Stomach (tissue), 19 donors: Measurements from ENCODE around the gene ARRDC4. TPM values are rescaled to one million over a fixed set of nuclear protein-coding genes. Genes with fewer than 3 reads are reported as not detected.

Source experiments
- DNase-seq, 2 donors: peaks; one replicate each; pipeline versions ENCODE4 v3.0.0 to v3.0.0-alpha.2; 2013 to 2019
- H3K27ac ChIP-seq, 5 donors: fragments of 200-600 bp in 4 of 5; sonication (generic) in 4 of 5; one replicate each; pipeline ENCODE4 v1.5.1; 2013 to 2019; ENCODE audit warnings: mild to moderate bottlenecking in 1 of 5, moderate library complexity in 1 of 5
- H3K27me3 ChIP-seq, 3 donors: fragments of 200-600 bp; sonication (generic); one replicate each; pipeline ENCODE4 v1.5.1; 2017 to 2019; ENCODE audit warnings: mixed run types in 1 of 3
- H3K36me3 ChIP-seq, 4 donors: fragments of 200-600 bp; sonication (generic); 1 replicate in 3 of 4; 2 replicates in 1 of 4; pipeline ENCODE4 v1.5.1; 2016 to 2019
- H3K4me1 ChIP-seq, 4 donors: fragments of 200-600 bp; sonication (generic); one replicate each; pipeline ENCODE4 v1.5.1; 2016 to 2019
- H3K4me3 ChIP-seq, 4 donors: fragments of 200-600 bp; sonication (generic) in 3 of 4; one replicate each; pipeline ENCODE4 v1.5.1; 2016 to 2019; ENCODE audit warnings: mild to moderate bottlenecking in 1 of 4
- H3K9me3 ChIP-seq, 4 donors: fragments of 200-600 bp; sonication (generic); one replicate each; pipeline ENCODE4 v1.5.1; 2016 to 2019
- EP300 ChIP-seq: sonication (generic); formaldehyde crosslinking; IDR thresholded peaks from one replicate; pipeline ENCODE4 v1.6.1; 2017; ENCODE audit warnings: antibody characterized with exemption
- POLR2A ChIP-seq, 4 donors: fragments of 450-650 bp; IDR thresholded peaks; one replicate each; pipeline ENCODE4 v1.6.1; 2016; ENCODE audit warnings: antibody characterized with exemption in 4 of 4, control low read depth in 2 of 4, mild to moderate bottlenecking in 1 of 4, moderate library complexity in 1 of 4
- POLR2AphosphoS5 ChIP-seq, 3 donors: sonication (generic); formaldehyde crosslinking; IDR thresholded peaks; one replicate each; pipeline ENCODE4 v1.6.1; 2016; ENCODE audit warnings: antibody characterized with exemption in 3 of 3
- WGBS, 5 donors: extraction: QIAGEN DNeasy Blood & Tissue Kit in 3 of 5; methylation state at CpG; one replicate each; pipeline versions ENCODE4 v1.1.5 to v1.1.7; 2013 to 2018; 5-methylcytosine and 5-hydroxymethylcytosine counted together
- intact Hi-C: fragments of 100-400 bp; cut with DNase I; formaldehyde crosslinking; loops from one replicate; pipeline ENCODE4 v1.15.1; 2023; ENCODE audit warnings: low total_unique reads
- long read RNA-seq, 10 donors: transcript quantifications; one replicate each; lab custom pipeline, GENCODE V29; 2026
- polyA plus RNA-seq, 3 donors: library from polyadenylated mRNA; stranded (reverse); fragments of 200-250 nt; gene quantifications; one replicate each; pipeline ENCODE4 v1.2.3, GENCODE V29; 2013
- total RNA-seq, 5 donors: library from RNA; depleted of rRNA; stranded (reverse); fragments of >200 nt; gene quantifications; one replicate each; pipeline versions ENCODE4 v1.1.0 to v1.2.3, GENCODE V29; 2014 to 2016
- TF ChIP-seq, protein P1 (sequence below), 7 experiments: fragments of 450-650 bp in 4 of 7; fragments of 200-600 bp in 3 of 7; sonication (generic) in 3 of 7; IDR thresholded peaks; one replicate each; pipeline ENCODE4 v1.5.1; 2016 to 2019; ENCODE audit warnings: antibody characterized with exemption in 7 of 7, control low read depth in 2 of 7, mild to moderate bottlenecking in 1 of 7
- donor health status: healthy with polysubstance abuse.
- donor health status: Bipolar disorder and iron deficiency.
- donor health status: healthy.

ARRDC4 gene, protein sequence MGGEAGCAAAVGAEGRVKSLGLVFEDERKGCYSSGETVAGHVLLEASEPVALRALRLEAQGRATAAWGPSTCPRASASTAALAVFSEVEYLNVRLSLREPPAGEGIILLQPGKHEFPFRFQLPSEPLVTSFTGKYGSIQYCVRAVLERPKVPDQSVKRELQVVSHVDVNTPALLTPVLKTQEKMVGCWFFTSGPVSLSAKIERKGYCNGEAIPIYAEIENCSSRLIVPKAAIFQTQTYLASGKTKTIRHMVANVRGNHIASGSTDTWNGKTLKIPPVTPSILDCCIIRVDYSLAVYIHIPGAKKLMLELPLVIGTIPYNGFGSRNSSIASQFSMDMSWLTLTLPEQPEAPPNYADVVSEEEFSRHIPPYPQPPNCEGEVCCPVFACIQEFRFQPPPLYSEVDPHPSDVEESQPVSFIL
- total RNA-seq = 100 to 1,000 TPM in 1 of 5 donors, 10 to 100 TPM in 4; 36.5 to 110 (median 67.0) TPM
- 10 to 100 TPM; 13.2 to 47.4 (median 33.2) TPM for polyA plus RNA-seq
- long read RNA-seq, donor 1, full-length matches to known transcripts = 7 of 7 reads
- long read RNA-seq, donor 1, partial matches to known transcripts = 0 of 7 reads
- long read RNA-seq, donor 1, other reads (novel, unspliced or antisense) = 0 of 7 reads
- long read RNA-seq, donor 2, full-length matches to known transcripts = 10 of 10 reads
- long read RNA-seq, donor 2, partial matches to known transcripts = 0 of 10 reads
- long read RNA-seq, donor 2, other reads (novel, unspliced or antisense) = 0 of 10 reads
- long read RNA-seq, donor 3, full-length matches to known transcripts = 2 of 2 reads
- long read RNA-seq, donor 3, partial matches to known transcripts = 0 of 2 reads
- long read RNA-seq, donor 3, other reads (novel, unspliced or antisense) = 0 of 2 reads
- long read RNA-seq, donor 4 = 0 reads
- long read RNA-seq, donor 5, full-length matches to known transcripts = 10 of 10 reads
- long read RNA-seq, donor 5, partial matches to known transcripts = 0 of 10 reads
- long read RNA-seq, donor 5, other reads (novel, unspliced or antisense) = 0 of 10 reads
- long read RNA-seq, donor 6, full-length matches to known transcripts = 9 of 9 reads
- long read RNA-seq, donor 6, partial matches to known transcripts = 0 of 9 reads
- long read RNA-seq, donor 6, other reads (novel, unspliced or antisense) = 0 of 9 reads
- long read RNA-seq, donor 7, full-length matches to known transcripts = 9 of 9 reads
- long read RNA-seq, donor 7, partial matches to known transcripts = 0 of 9 reads
- long read RNA-seq, donor 7, other reads (novel, unspliced or antisense) = 0 of 9 reads
- long read RNA-seq, donor 8, full-length matches to known transcripts = 4 of 4 reads
- long read RNA-seq, donor 8, partial matches to known transcripts = 0 of 4 reads
- long read RNA-seq, donor 8, other reads (novel, unspliced or antisense) = 0 of 4 reads
- long read RNA-seq, donor 9, full-length matches to known transcripts = 2 of 2 reads
- long read RNA-seq, donor 9, partial matches to known transcripts = 0 of 2 reads
- long read RNA-seq, donor 9, other reads (novel, unspliced or antisense) = 0 of 2 reads
- long read RNA-seq, donor 10, full-length matches to known transcripts = 5 of 5 reads
- long read RNA-seq, donor 10, partial matches to known transcripts = 0 of 5 reads
- long read RNA-seq, donor 10, other reads (novel, unspliced or antisense) = 0 of 5 reads

DNA sequence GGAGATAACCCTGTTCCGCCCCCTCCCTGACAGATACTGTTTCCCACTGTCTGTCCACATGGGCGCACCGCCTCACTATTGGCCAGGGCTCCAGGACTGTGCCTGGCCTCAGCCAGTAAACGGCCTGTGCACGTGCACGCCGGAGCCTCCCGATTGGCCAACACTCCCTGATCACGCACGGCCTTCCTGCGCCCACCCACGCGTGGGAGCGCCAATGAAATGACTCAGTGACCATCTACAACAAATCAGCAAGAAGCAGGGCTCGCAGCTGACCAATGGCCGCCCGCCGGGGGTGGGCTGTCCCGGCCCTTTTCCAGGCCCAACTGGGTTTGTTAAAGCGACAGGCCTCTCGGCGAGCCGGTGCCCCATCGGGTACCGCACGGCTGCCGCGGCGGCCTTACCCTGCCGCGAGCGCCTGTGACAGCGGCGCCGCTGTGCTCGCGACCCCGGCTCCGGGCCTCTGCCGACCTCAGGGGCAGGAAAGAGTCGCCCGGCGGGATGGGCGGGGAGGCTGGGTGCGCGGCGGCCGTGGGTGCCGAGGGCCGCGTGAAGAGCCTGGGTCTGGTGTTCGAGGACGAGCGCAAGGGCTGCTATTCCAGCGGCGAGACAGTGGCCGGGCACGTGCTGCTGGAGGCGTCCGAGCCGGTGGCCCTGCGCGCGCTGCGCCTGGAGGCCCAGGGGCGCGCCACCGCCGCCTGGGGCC is at the start of gene ARRDC4:
TSS of gene ARRDC4 (plus strand) at position 340 of the 703 bp plus-strand sequence. CDS start at position 499, 159 bp downstream.
- Histone ChIP-seq H3K9me3 (no peaks in the 10 kb centered on the region), H3K4me1 (peaks cover 11 to 47% (median 28%) of the 10 kb centered on the region in 4 donors), H3K27ac (peak within 1 kb of the TSS; percentile 90 to 96 (median 95)), H3K36me3 (no peaks in the 10 kb centered on the region), H3K27me3 (no peaks in the 10 kb centered on the region), H3K4me3 (peak within 1 kb of the TSS; percentile 85 to 96 (median 92))
- intact Hi-C loops = no loop called here
- TF ChIP-seq EP300 (no peak), POLR2A (IDR thresholded peaks at IDR 0.05) (peak in 1 of 4 donors; percentile 45), POLR2AphosphoS5 (IDR thresholded peaks at IDR 0.05) (peak; percentile 34 to 89 (median 81))
- TF ChIP-seq, protein P1, sequence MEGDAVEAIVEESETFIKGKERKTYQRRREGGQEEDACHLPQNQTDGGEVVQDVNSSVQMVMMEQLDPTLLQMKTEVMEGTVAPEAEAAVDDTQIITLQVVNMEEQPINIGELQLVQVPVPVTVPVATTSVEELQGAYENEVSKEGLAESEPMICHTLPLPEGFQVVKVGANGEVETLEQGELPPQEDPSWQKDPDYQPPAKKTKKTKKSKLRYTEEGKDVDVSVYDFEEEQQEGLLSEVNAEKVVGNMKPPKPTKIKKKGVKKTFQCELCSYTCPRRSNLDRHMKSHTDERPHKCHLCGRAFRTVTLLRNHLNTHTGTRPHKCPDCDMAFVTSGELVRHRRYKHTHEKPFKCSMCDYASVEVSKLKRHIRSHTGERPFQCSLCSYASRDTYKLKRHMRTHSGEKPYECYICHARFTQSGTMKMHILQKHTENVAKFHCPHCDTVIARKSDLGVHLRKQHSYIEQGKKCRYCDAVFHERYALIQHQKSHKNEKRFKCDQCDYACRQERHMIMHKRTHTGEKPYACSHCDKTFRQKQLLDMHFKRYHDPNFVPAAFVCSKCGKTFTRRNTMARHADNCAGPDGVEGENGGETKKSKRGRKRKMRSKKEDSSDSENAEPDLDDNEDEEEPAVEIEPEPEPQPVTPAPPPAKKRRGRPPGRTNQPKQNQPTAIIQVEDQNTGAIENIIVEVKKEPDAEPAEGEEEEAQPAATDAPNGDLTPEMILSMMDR (IDR thresholded peaks at IDR 0.05) = peak in 1 of 7 experiments; percentile 10
- peak; percentile 100 for DNase-seq
- WGBS, 5 donors = 0 to 4% (median 1%) methylated on average over 4 to 69 of the region's 69 CpGs

DNA sequence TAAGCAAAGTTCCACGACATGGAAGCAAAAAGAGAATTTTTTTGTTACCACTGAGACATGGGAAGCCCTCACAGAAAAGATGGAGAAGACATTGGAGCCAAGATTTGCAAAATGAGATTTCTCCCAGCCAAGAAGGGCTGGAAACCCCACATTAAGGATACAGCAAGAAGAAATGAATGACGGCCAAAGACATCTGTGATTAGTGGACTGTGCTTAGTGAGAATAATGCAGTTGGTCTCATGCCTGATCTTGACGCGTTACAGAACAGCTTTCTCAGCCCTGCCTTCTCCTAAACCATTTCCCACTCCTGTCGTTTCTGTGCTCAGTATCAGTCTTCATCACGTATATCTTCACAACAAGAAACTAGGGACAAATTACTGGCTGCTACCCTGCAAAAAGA is 45.8 kb upstream of the ARRDC4 start:
- 63 to 81% (median 75%) methylated on average over 6 of the region's 6 CpGs for WGBS, 5 donors
- Histone ChIP-seq H3K36me3 (no peaks in the 10 kb centered on the region), H3K4me3 (no peak overlapping the region), H3K27ac (no peak overlapping the region), H3K4me1 (no peaks in the 10 kb centered on the region), H3K27me3 (no peaks in the 10 kb centered on the region), H3K9me3 (no peaks in the 10 kb centered on the region)
- DNase-seq = no peak
- TF ChIP-seq EP300 = no peak
- intact Hi-C loops = no loop called here

DNA sequence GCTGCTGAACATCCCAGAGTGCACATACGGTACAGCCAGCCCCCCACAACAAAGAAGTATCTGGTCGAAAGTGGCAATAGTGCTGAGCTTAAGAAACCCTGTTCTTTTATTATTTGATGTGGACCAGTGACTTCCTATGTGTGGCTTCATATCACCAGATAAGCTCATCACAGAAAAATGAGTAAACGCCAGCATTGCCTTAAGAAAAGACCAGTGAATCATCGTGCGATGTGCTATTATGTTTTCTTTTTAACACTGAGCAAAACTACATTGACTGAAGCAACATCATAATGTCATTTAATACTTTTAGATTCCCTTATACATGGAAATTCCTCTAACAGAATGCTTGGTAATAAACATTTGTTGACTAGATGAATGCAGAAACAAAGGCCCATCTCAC is 45.2 kb upstream of the ARRDC4 start:
- intact Hi-C loops = no loop called here
- 74 to 78% (median 76%) methylated on average over 5 of the region's 5 CpGs for WGBS, 5 donors
- TF ChIP-seq POLR2A (IDR thresholded peaks at IDR 0.05) = no peak
- TF ChIP-seq, protein P1 (IDR thresholded peaks at IDR 0.05) = no peak
- no peak for TF ChIP-seq POLR2AphosphoS5 (IDR thresholded peaks at IDR 0.05)
- TF ChIP-seq EP300 = no peak
- no peak for DNase-seq
- Histone ChIP-seq H3K4me3 (no peak overlapping the region), H3K9me3 (no peaks in the 10 kb centered on the region), H3K27me3 (no peaks in the 10 kb centered on the region), H3K36me3 (no peaks in the 10 kb centered on the region), H3K27ac (no peak overlapping the region), H3K4me1 (no peaks in the 10 kb centered on the region)
